AG09309 (cell line): ENCODE measurements around the gene TMEM132D.

ENCODE experiments used
- DNase-seq: peaks from one replicate; pipeline ENCODE4 v3.0.0-alpha.2; 2010; ENCODE audit warnings: low read depth
- H3K4me3 ChIP-seq: 2 replicates; pipeline ENCODE4 v1.5.1; 2011; ENCODE audit warnings: mild to moderate bottlenecking, low read depth, low read length, moderate library complexity; ENCODE audit not compliant: control insufficient read depth
- CTCF ChIP-seq: IDR thresholded peaks from 2 replicates; pipeline ENCODE4 v1.5.1; 2011; ENCODE audit warnings: mild to moderate bottlenecking, low read depth, low read length, inconsistent platforms; ENCODE audit not compliant: insufficient read depth, control insufficient read depth; ENCODE audit errors: missing control alignments

TMEM132D gene

DNA sequence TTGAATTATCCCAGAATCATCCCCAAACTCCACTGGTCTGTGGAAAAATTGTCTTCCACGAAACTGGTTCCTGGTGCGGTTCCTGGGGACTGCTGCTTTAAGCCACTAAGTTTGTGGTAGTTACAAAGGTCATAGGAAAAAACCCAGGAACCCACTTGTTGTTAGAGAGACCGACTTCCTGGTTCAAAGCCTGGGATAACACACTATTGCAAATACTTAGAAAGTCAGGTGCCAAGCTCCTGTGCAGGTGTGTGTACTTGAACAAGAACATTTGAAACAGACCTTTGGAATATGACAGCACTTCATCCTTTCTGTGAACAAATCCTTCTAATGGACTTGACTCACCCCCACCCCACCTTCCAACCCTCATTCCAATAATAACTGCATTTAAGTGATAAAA is 530.9 kb downstream of the TMEM132D start:
- no peak for DNase-seq

DNA sequence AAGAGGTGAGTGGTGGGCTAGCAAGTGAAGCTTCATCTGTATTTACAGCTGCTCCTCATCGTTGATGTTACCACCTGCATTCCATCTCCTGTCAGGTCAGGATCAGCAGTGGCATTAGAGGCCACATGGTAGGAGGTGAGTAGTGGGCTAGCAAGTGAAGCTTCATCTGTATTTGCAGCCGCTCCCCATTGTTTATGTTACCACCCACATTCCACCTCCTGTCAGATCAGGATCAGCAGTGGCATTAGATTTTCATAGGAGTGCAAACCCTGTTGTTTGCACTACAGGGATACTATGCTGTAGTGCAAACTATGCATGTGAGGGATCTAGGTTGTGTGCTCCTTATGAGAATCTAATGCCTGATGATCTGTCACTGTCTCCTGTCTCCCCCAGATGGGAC is 531.5 kb downstream of the TMEM132D start:
- no peak for DNase-seq
- no peak overlapping the region for H3K4me3 ChIP-seq
- TF ChIP-seq CTCF = no peak

More for the DNA sequence above, 530.9 kb downstream of the TMEM132D start:
- TF ChIP-seq CTCF = no peak
- no peak overlapping the region for H3K4me3 ChIP-seq

- no peak overlapping the region for H3K4me3 ChIP-seq
- DNase-seq = no peak
- TF ChIP-seq CTCF = no peak
These were observed 532.6 kb downstream of the TMEM132D start for GRCh38 chr12:129371268-129371667.

GRCh38 chr12:129366656-129367055 is 537.2 kb downstream of the TMEM132D start:
- no peak overlapping the region for H3K4me3 ChIP-seq
- no peak for TF ChIP-seq CTCF
- no peak for DNase-seq

DNA sequence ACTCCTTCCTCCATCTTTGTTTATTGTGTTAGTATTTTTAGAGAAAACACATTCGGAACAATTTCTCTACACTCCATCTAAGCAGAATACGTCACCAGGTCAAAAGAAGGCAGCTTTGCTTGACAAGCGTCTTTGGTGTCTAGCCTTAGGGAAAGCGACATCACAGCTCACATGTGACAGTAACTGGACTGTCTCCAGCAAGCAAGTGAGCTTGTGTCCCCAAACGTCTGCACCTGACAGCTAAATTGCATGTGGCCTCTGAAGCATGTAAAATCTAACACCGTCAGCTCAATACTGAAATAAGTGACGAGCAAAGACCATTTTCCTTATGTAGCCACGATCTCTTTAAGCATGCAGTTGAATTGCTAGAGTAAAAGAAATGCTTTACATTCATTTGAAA is 540.8 kb downstream of the TMEM132D start:
- no peak for TF ChIP-seq CTCF
- DNase-seq = no peak
- no peak overlapping the region for H3K4me3 ChIP-seq

DNA sequence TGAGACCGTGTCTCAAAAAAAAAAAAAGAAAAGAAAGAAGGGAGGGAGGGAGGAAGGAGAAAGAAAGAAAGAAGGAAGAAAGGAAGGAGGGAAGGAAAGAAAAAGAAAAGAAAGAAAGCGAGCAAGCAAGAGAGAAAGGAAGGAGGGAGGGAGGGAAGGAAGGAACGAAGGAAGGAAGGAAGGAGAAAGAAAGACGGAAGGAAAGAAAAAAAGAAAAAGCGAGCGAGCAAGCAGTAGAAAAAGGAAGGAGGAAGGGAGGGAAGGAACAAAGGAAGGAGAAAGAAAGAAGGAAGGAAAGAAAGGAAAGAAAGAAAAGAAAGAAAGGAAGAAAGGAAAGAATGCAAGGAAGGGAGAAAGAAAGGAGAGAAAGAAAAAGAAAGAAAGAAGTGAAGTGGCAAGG is 546.6 kb downstream of the TMEM132D start:
- no peak for DNase-seq
- H3K4me3 ChIP-seq = no peak overlapping the region
- TF ChIP-seq CTCF = no peak

DNA sequence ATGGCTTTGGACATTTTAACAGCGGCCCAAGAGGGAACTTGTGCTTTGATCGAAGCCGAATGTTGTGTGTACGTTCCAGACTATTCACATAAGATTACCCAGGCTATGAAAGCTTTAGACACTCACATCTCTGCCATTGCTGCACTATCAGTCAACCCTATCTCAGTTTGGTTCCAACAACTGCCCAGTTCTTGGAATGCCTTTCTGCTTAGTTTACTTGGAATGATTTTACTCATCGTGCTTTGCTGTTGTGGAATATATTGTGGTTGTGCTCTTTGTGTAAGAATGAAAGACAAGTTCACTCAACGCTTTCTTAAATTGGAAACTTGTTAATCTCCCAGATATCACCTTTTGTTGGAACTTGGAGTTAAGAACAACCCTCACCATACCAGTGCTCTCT is 552.3 kb downstream of the TMEM132D start:
- DNase-seq = no peak
- no peak for TF ChIP-seq CTCF
- H3K4me3 ChIP-seq = no peak overlapping the region
